HCT116 (cell line): ENCODE data around the gene ZBTB20. TPM values are rescaled to one million over a fixed set of nuclear protein-coding genes. Genes with fewer than 3 reads are reported as not detected.

Source experiments
- ATAC-seq: fragments of 200-7000 bp; cut with Tn5 transposase; 2 replicates; pipeline ENCODE4 v1.9.1; 2020; ENCODE audit warnings: mild to moderate bottlenecking, moderate library complexity
- BruUV-seq: library from RNA; stranded (reverse); fragments of 400-500 nt; replicated peaks from 2 replicates; lab custom pipeline; 2021; lab: Mats Ljungman, UMichigan
- CTCF ChIA-PET: fragments of 300-600 bp; sonication (Branson Sonifier 250); formaldehyde crosslinking; loops from one replicate; lab custom pipeline; 2021; ENCODE audit warnings: antibody characterized with exemption; lab: Charles Lee
- POLR2A ChIA-PET: fragments of 300-600, 350-600 bp; sonication (Branson Sonifier 250); formaldehyde crosslinking; loops from one replicate; lab custom pipeline; 2021; ENCODE audit warnings: antibody characterized with exemption; lab: Charles Lee
- RAD21 ChIA-PET, 2 experiments: fragments of 300-600 bp; sonication (Branson Sonifier 250); formaldehyde crosslinking; loops; one replicate each; lab custom pipeline; 2023; ENCODE audit warnings: low total read pairs in 2 of 2; ENCODE audit not compliant: uncharacterized antibody in 2 of 2, unreplicated experiment in 2 of 2, low non-redundant PET in 1 of 2; lab: Charles Lee
- DNase-seq: peaks from one replicate; pipeline ENCODE4 v3.0.0-alpha.2; 2010; ENCODE audit warnings: low read depth, low spot score
- H2AFZ ChIP-seq: fragments of 200-600 bp; shearing (Covaris generic), sonication (generic); 2 replicates; pipeline ENCODE4 v1.6.1; 2017; ENCODE audit warnings: low read depth, mixed run types, mixed read lengths, antibody characterized with exemption, low read length; ENCODE audit not compliant: poor library complexity, severe bottlenecking
- H3K27ac ChIP-seq: 2 replicates; pipeline ENCODE4 v1.5.1; 2012; ENCODE audit warnings: low read depth, low read length
- H3K27me3 ChIP-seq: fragments of 200-600 bp; sonication (generic); 2 replicates; pipeline ENCODE4 v1.6.1; 2016; ENCODE audit warnings: mixed run types, low read length, mixed read lengths; ENCODE audit not compliant: insufficient read depth
- H3K36me3 ChIP-seq, 2 experiments: fragments of 200-500 bp in 1 of 2; fragments of 200-600 bp in 1 of 2; sonication (Bioruptor generic) in 1 of 2; sonication (generic) in 1 of 2; 2 replicates each; pipeline versions ENCODE4 v1.5.1 to v1.6.1; 2014 to 2016; ENCODE audit warnings: low read length in 2 of 2, inconsistent platforms in 1 of 2, mixed read lengths in 1 of 2, mixed run types in 1 of 2; ENCODE audit not compliant: insufficient read depth in 2 of 2, control insufficient read depth in 1 of 2
- H3K4me1 ChIP-seq, 2 experiments: fragments of 200-600 bp in 1 of 2; sonication (generic) in 1 of 2; 2 replicates each; pipeline versions ENCODE4 v1.5.1 to v1.6.1; 2012 to 2017; ENCODE audit warnings: low read length in 2 of 2, inconsistent platforms in 1 of 2, mild to moderate bottlenecking in 1 of 2, mixed read lengths in 1 of 2, mixed run types in 1 of 2, moderate library complexity in 1 of 2; ENCODE audit not compliant: insufficient read depth in 2 of 2, control insufficient read depth in 1 of 2
- H3K4me2 ChIP-seq: fragments of 200-600 bp; sonication (generic); 2 replicates; pipeline ENCODE4 v1.6.1; 2017; ENCODE audit warnings: mixed run types, low read length, mixed read lengths
- H3K4me3 ChIP-seq, 2 experiments: fragments of 200-600 bp in 1 of 2; sonication (generic) in 1 of 2; replicated peaks in 1 of 2; 2 replicates each; pipeline ENCODE4 v1.5.1; 2011 to 2016; ENCODE audit warnings: low read length in 2 of 2, control low read depth in 1 of 2, low read depth in 1 of 2, mild to moderate bottlenecking in 1 of 2, mixed read lengths in 1 of 2, mixed run types in 1 of 2
- H3K79me2 ChIP-seq: fragments of 200-600 bp; sonication (generic); 2 replicates; pipeline ENCODE4 v1.6.1; 2017; ENCODE audit warnings: mild to moderate bottlenecking, mixed run types, low read length, moderate library complexity, mixed read lengths; ENCODE audit not compliant: insufficient read depth
- H3K9ac ChIP-seq: fragments of 200-600 bp; sonication (generic); 2 replicates; pipeline ENCODE4 v1.6.1; 2016; ENCODE audit warnings: low read length, mixed read lengths
- H3K9me2 ChIP-seq: fragments of 200-600 bp; sonication (generic), shearing (Covaris generic); 2 replicates; pipeline ENCODE4 v1.6.1; 2017; ENCODE audit warnings: mixed run types, mild to moderate bottlenecking, moderate library complexity; ENCODE audit not compliant: insufficient read depth
- H3K9me3 ChIP-seq, 2 experiments: fragments of 200-500 bp in 1 of 2; fragments of 200-600 bp in 1 of 2; sonication (Bioruptor generic) in 1 of 2; sonication (generic) in 1 of 2; 2 replicates each; pipeline ENCODE4 v1.6.1; 2014 to 2017; ENCODE audit warnings: low read length in 2 of 2, mixed read lengths in 2 of 2, inconsistent platforms in 1 of 2, low read depth in 1 of 2, mild to moderate bottlenecking in 1 of 2, mixed run types in 1 of 2, moderate library complexity in 1 of 2; ENCODE audit not compliant: control insufficient read depth in 1 of 2, insufficient read depth in 1 of 2
- H4K20me1 ChIP-seq: fragments of 200-600 bp; sonication (generic), shearing (Covaris generic); 2 replicates; pipeline ENCODE4 v1.6.1; 2017; ENCODE audit warnings: mixed run types, mild to moderate bottlenecking, moderate library complexity; ENCODE audit not compliant: insufficient read depth
- ATF3 ChIP-seq: IDR thresholded peaks from 2 replicates; pipeline ENCODE4 v1.6.1; 2012
- CBX3 ChIP-seq: IDR thresholded peaks from 2 replicates; pipeline ENCODE4 v1.6.1; 2012; ENCODE audit warnings: low read depth
- CEBPB ChIP-seq: IDR thresholded peaks from 2 replicates; pipeline ENCODE4 v1.6.1; 2012; ENCODE audit warnings: low read depth
- CTCF ChIP-seq, 3 experiments: fragments of 200-600 bp in 1 of 3; sonication (generic) in 1 of 3; IDR thresholded peaks in 2 of 3; conservative IDR thresholded peaks in 1 of 3; 2 replicates each; pipeline ENCODE4 v1.5.1; 2012 to 2017; ENCODE audit warnings: low read depth in 2 of 3, low read length in 2 of 3, antibody characterized with exemption in 1 of 3, borderline replicate concordance in 1 of 3, control low read depth in 1 of 3, mild to moderate bottlenecking in 1 of 3, mixed read lengths in 1 of 3, mixed run types in 1 of 3, moderate library complexity in 1 of 3; ENCODE audit not compliant: insufficient read depth in 1 of 3
- EGR1 ChIP-seq: IDR thresholded peaks from 2 replicates; pipeline ENCODE4 v1.6.1; 2012; ENCODE audit warnings: low read depth
- EZH2phosphoT487 ChIP-seq: fragments of 200-600 bp; IDR thresholded peaks from 2 replicates; pipeline ENCODE4 v1.6.1; 2018; ENCODE audit warnings: antibody characterized with exemption, borderline replicate concordance
- JUND ChIP-seq: IDR thresholded peaks from 2 replicates; pipeline ENCODE4 v1.6.1; 2012
- MAX ChIP-seq: IDR thresholded peaks from 2 replicates; pipeline ENCODE4 v1.6.1; 2012
- POLR2A ChIP-seq: IDR thresholded peaks from 2 replicates; pipeline ENCODE4 v1.7.0; 2011; ENCODE audit warnings: borderline replicate concordance; ENCODE audit not compliant: insufficient read depth, insufficient read length; ENCODE audit errors: extremely low read depth
- POLR2AphosphoS5 ChIP-seq: IDR thresholded peaks from 2 replicates; pipeline ENCODE4 v1.6.1; 2011; ENCODE audit warnings: mild to moderate bottlenecking, low read depth, low read length, moderate library complexity
- RAD21 ChIP-seq: IDR thresholded peaks from 2 replicates; pipeline ENCODE4 v1.6.1; 2012; ENCODE audit warnings: low read depth, mild to moderate bottlenecking
- SIN3A ChIP-seq: IDR thresholded peaks from 2 replicates; pipeline ENCODE4 v1.6.1; 2012; ENCODE audit warnings: low read depth
- SP1 ChIP-seq: IDR thresholded peaks from 2 replicates; pipeline ENCODE4 v1.6.1; 2012; ENCODE audit warnings: low read depth
- SRF ChIP-seq: IDR thresholded peaks from 2 replicates; pipeline ENCODE4 v1.6.1; 2012; ENCODE audit warnings: low read depth
- TCF7L2 ChIP-seq: IDR thresholded peaks from 2 replicates; pipeline ENCODE4 v1.7.0; 2011; ENCODE audit warnings: borderline replicate concordance, inconsistent platforms; ENCODE audit not compliant: insufficient read depth, insufficient read length; ENCODE audit errors: extremely low read depth
- YY1 ChIP-seq: IDR thresholded peaks from 2 replicates; pipeline ENCODE4 v1.6.1; 2011; ENCODE audit warnings: low read length, low read depth, moderate library complexity, mild to moderate bottlenecking; ENCODE audit not compliant: insufficient replicate concordance; ENCODE audit errors: extremely low read depth
- ZBTB33 ChIP-seq: IDR thresholded peaks from 2 replicates; pipeline ENCODE4 v1.6.1; 2011; ENCODE audit warnings: mild to moderate bottlenecking, low read length, moderate library complexity; ENCODE audit not compliant: insufficient replicate concordance; ENCODE audit errors: extremely low read depth
- ZFX ChIP-seq: fragments of 450-650 bp; IDR thresholded peaks from 2 replicates; pipeline ENCODE4 v1.6.1; 2017
- ZNF274 ChIP-seq: fragments of 200-500 bp; sonication (Bioruptor generic); IDR thresholded peaks from 2 replicates; pipeline ENCODE4 v1.6.1; 2014; ENCODE audit warnings: mild to moderate bottlenecking, low read depth, low read length, inconsistent platforms
- intact Hi-C: fragments of 100-400 bp; cut with micrococcal nuclease; formaldehyde crosslinking; loops from 2 replicates; pipeline ENCODE4 v1.10.0; 2022
- total RNA-seq: library from RNA; stranded (reverse); gene quantifications from one replicate; pipeline ENCODE4 v1.2.1, GENCODE V29; 2021; ENCODE audit not compliant: unreplicated experiment

Gene ZBTB20
- total RNA-seq, 1 experiment from 2014 or later, result 42.1 TPM

GRCh38 chr3:114893361-114893760 lies 253.7 kb downstream of the ZBTB20 start:
- Histone ChIP-seq H3K4me3 (no peak overlapping the region), H3K79me2 (no peaks in the 10 kb centered on the region), H3K4me1 (no peaks in the 10 kb centered on the region), H2AFZ (no peak overlapping the region), H3K9me2 (no peaks in the 10 kb centered on the region), H3K27ac (no peak overlapping the region), H3K9me3 (no peaks in the 10 kb centered on the region), H3K4me2 (no peak overlapping the region), H3K27me3 (no peaks in the 10 kb centered on the region)
- DNase-seq (no peak), ATAC-seq (no peak)
- BruUV-seq, result no TSS peak
- intact Hi-C loops, result no loop called here
- ChIA-PET CTCF (no interaction called here), POLR2A (no interaction called here)
- TF ChIP-seq JUND (no peak), CEBPB (no peak), SP1 (no peak), POLR2AphosphoS5 (no peak), CTCF (IDR thresholded peaks at IDR 0.05 in 2 of 3, conservative IDR thresholded peaks at IDR 0.05 in 1 of 3; ENCODE audit: borderline replicate concordance in 1 of 3, insufficient read depth in 1 of 3, low read depth in 2 of 3, low read length in 2 of 3) (no peak), CBX3 (no peak), SIN3A (no peak), SRF (no peak), MAX (no peak), POLR2A (no peak), ATF3 (no peak), TCF7L2 (no peak), ZBTB33 (no peak), ZFX (no peak), ZNF274 (no peak), EZH2phosphoT487 (no peak), YY1 (no peak), RAD21 (no peak), EGR1 (no peak)
- TF ChIP-seq, all 23 proteins: peak for 0
- Histone ChIP-seq H3K36me3 (no peaks in the 10 kb centered on the region), H4K20me1 (no peaks in the 10 kb centered on the region), H3K9ac (no peak overlapping the region)
- RAD21 ChIA-PET, result no interaction called here
